Activated effector memory CD4-positive, alpha-beta T cell treated with Interleukin-2 at 50 U/mL for 16 hours (primary cell): ENCODE results near the gene CAPN12.
"Not testable (repeated sequence)": the region's sequence is repeated elsewhere in the genome, so short reads cannot be mapped to it uniquely, and the experiment has no call there.

ENCODE experiments used
- DNase-seq: peaks from one replicate; pipeline ENCODE4 v3.0.0-alpha.2; 2020

CAPN12 gene, protein sequence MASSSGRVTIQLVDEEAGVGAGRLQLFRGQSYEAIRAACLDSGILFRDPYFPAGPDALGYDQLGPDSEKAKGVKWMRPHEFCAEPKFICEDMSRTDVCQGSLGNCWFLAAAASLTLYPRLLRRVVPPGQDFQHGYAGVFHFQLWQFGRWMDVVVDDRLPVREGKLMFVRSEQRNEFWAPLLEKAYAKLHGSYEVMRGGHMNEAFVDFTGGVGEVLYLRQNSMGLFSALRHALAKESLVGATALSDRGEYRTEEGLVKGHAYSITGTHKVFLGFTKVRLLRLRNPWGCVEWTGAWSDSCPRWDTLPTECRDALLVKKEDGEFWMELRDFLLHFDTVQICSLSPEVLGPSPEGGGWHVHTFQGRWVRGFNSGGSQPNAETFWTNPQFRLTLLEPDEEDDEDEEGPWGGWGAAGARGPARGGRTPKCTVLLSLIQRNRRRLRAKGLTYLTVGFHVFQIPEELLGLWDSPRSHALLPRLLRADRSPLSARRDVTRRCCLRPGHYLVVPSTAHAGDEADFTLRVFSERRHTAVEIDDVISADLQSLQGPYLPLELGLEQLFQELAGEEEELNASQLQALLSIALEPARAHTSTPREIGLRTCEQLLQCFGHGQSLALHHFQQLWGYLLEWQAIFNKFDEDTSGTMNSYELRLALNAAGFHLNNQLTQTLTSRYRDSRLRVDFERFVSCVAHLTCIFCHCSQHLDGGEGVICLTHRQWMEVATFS

GRCh38 chr19:38744298-38744681 lies at the start of gene CAPN12:
CAPN12 (minus strand) TSS chr19:38744474; CDS start chr19:38744165, 309 bp downstream.
- DNase-seq, result no peak

DNA sequence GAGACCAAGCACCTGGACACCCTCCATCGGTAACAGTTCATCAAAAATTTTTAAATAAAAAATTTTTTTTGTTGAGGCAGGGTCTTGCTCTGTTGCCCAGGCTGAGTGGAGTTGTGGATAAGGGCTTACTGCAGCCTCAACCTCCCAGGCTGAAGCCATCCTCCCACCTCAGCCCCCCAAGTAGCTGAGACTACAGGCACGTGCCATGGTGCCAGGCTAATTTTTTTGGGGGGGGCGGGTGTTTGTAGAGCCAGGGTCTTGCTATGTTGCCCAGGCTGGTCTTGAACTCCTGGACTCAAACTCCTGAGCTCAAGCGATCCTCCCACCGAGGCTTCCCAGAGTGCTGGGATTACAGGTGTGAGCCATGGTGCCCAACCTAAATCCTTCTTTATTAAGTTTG lies 49.4 kb upstream of the CAPN12 start:
- no peak for DNase-seq

- no peak for DNase-seq
Observed at GRCh38 chr19:38793177-38793576, 48.9 kb upstream of the CAPN12 start.

- DNase-seq, result peak; percentile 17
Observed at GRCh38 chr19:38792250-38793111, 48.2 kb upstream of the CAPN12 start.

GRCh38 chr19:38791451-38792064 lies 47.3 kb upstream of the CAPN12 start:
- DNase-seq, result not testable (repeated sequence)

- DNase-seq, result not testable (repeated sequence)
Observed at GRCh38 chr19:38790507-38791403, 46.5 kb upstream of the CAPN12 start.

DNA sequence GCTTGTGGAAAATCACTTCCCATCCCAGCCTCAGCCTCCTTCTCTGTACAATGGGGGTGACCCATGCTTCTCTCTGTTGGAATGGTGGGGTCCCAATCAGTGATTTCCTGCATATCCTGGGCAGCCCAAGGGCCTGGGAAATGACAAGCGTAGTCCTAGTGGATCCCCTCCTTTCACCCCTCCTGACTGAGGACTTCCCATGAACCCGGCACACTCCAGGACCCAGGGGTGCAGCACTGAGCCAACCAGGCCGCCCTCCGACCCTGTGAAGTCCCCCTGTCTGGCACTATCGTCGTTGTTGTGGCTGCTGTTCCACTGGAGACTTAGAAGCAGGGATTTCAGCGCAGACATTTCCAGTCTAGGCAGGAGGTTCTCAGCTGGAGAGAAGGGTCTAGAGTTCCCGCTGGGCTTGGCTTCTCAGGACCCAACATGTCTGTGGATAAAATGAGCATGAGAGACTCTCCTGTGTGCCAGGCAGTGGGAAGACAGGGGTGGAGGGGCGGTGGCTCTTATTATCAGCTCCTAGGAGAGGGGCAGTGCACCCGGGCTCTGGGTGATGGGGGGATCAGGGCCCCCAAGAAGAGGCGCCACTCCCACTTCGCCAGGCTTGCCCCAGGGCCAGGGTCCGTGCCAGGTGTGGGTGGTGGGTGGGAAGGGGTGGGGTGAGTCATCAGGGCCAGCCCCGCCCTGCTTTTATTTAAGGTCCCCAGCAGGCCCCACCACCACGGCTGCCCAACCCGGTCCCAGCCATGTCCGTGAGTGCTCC lies 44.4 kb upstream of the CAPN12 start, which contains the start of gene LGALS7B:
Gene LGALS7B (plus strand): TSS at position 723 of the 766 bp plus-strand sequence. CDS start 27 bp downstream, at position 750.
- DNase-seq, result no peak

GRCh38 chr19:38786572-38787265 lies 42.4 kb upstream of the CAPN12 start:
- DNase-seq, result no peak

GRCh38 chr19:38786061-38786460 lies 41.8 kb upstream of the CAPN12 start:
- DNase-seq, result not testable (repeated sequence)

- no peak for DNase-seq
Observed at GRCh38 chr19:38785187-38785699, 41.0 kb upstream of the CAPN12 start.

DNA sequence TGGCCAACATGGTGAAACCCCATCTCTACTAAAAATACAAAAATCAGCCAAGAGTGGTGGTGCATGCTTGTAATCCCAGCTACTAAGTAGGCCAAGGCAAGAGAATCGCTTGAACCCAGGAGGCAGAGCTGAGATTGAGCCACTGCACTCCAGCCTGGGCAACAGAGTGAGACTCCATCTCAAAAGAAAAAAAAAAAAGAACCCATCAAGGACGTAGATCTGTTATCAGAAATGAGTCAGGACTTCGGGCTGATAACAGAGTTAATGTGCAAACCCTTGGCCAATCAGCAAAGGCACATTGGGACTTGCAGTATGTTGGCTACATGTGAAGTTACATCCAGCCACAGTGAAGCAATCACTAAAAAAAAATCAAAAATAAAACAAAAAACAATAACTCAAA lies 40.0 kb upstream of the CAPN12 start:
- no peak for DNase-seq

DNA sequence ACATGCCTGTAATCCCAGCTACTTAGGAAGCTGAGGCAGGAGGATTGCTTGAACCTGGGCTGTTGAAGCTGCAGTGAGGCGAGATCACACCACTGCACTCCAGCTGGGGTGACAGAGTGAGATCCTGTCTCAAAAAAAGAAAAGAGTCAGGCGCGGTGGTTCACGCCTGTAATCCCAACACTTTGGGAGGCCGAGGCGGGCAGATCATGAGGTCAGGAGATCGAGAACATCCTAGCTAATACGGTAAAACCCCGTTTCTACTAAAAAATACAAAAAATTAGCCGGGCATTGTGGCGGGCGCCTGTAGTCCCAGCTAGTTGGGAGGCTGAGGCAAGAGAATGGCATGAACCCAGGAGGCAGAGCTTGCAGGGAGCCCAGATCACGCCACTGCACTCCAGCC lies 37.9 kb upstream of the CAPN12 start:
- not testable (repeated sequence) for DNase-seq

GRCh38 chr19:38781058-38781457 lies 36.8 kb upstream of the CAPN12 start:
- DNase-seq, result no peak

DNA sequence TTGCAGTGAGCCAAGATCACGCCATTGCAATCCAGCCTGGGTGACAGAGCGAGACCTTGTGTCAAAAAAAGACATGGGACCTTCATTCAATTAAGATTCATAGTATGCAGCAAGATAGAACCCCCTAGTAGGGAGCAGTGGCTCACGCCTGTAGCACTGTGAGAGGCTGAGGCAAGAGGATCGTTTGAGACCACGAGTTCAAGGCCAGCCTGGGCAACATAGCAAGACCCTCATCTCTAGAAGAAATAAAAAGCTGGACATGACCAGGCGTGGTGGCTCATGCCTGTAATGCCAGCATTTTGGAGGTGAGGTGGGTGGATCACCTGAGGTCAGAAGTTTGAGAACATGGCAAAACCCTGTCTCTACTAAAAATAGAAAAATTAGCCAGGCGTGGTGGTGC lies 36.2 kb upstream of the CAPN12 start:
- no peak for DNase-seq

- no peak for DNase-seq
Observed at GRCh38 chr19:38778733-38779132, 34.5 kb upstream of the CAPN12 start.

GRCh38 chr19:38774181-38774950 lies 30.1 kb upstream of the CAPN12 start:
- DNase-seq, result no peak

- no peak for DNase-seq
Observed at GRCh38 chr19:38773469-38774177, 29.3 kb upstream of the CAPN12 start, which contains the start of gene LGALS7. LGALS7 (minus strand) TSS chr19:38773517; CDS start chr19:38773492, 25 bp downstream.

DNA sequence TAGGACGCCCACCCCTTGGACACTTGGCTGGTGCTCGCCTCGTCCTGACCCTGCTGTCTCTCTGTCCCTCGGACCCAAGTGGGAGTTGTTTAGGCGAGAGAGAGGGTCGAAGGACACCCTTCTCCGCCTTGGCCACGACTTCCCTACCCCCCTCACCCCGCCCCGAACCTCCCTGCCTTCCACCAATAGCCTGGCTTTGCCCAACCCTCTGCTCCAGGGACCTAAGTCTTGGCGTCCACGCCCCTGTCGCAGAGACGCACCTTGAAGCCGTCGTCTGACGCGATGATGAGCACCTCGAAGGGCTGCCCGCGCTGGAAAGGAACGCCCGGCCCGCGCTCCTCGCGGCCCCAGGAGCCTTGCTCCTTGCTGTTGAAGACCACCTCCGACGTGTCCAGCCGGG lies 27.3 kb upstream of the CAPN12 start:
- not testable (repeated sequence) for DNase-seq
